ENCODE results near the gene KCNIP1. TPM values are rescaled to one million over a fixed set of nuclear protein-coding genes. Genes with fewer than 3 reads are reported as not detected.

The KCNIP1 gene
- total and polyA plus RNA-seq, 2 of the 8 experiments (the other 6 are each of a cell fraction or from before 2014, with no cell fraction given), result 0.52 to 0.83 TPM

GRCh38 chr5:170525470-170526211 is 21.8 kb downstream of the KCNIP1 start:
- no peak overlapping the region for H3K14ac ChIP-seq (ENCODE audit: insufficient read length)
- H3K23me2 ChIP-seq (ENCODE audit: low read depth, low read length), result no peaks in the 10 kb centered on the region
- no peak overlapping the region for H3K4ac ChIP-seq (replicated peaks; ENCODE audit: insufficient read length, low read depth, low read length)
- no peak overlapping the region for H4K8ac ChIP-seq (ENCODE audit: extremely low read depth, insufficient read depth, low read length)
- no peak overlapping the region for H2BK120ac ChIP-seq (replicated peaks; ENCODE audit: low read depth, low read length)
- DNase-seq (ENCODE audit: low read depth in 1 of 2, low spot score in 2 of 2) (no peak), FAIRE-seq (no peak)
- H3K27ac ChIP-seq (ENCODE audit: low read depth, low read length), result no peak overlapping the region
- H3K18ac ChIP-seq (ENCODE audit: extremely low read depth, low read length), result no peak overlapping the region
- no peak overlapping the region for H2BK5ac ChIP-seq (ENCODE audit: low read depth, low read length)
- H3K79me2 ChIP-seq (ENCODE audit: control insufficient read depth in 1 of 2, insufficient read depth in 2 of 2, low read length in 2 of 2), result no peaks in the 10 kb centered on the region
- H2BK20ac ChIP-seq (ENCODE audit: low read length), result no peak overlapping the region
- no peak overlapping the region for H3K56ac ChIP-seq (replicated peaks; ENCODE audit: insufficient read length, low read depth, low read length)
- H2AFZ ChIP-seq (ENCODE audit: low read length), result no peak overlapping the region
- no peaks in the 10 kb centered on the region for H3K79me1 ChIP-seq (ENCODE audit: low read depth, low read length)
- H3K9ac ChIP-seq (replicated peaks in 1 of 4; ENCODE audit: extremely low read depth in 1 of 4, low read depth in 3 of 4, low read length in 3 of 4), result no peak overlapping the region
- no peak overlapping the region for H2BK15ac ChIP-seq (ENCODE audit: low read length)
- H3K23ac ChIP-seq (ENCODE audit: insufficient read length), result no peak overlapping the region
- no peak overlapping the region for H2AK5ac ChIP-seq (ENCODE audit: low read depth, low read length)
- H3K36me3 ChIP-seq (ENCODE audit: control insufficient read depth in 2 of 4, insufficient read depth in 4 of 4, low read length in 3 of 4), result no peaks in the 10 kb centered on the region
- H3K4me1 ChIP-seq (replicated peaks in 1 of 4; ENCODE audit: control insufficient read depth in 3 of 4, insufficient read depth in 4 of 4, low read length in 3 of 4), result peaks cover 2 to 9% (median 5%) of the 10 kb centered on the region in 4 experiments; a peak in 5 of 7 replicates
- no peak overlapping the region for H4K5ac ChIP-seq (ENCODE audit: insufficient read length, low read depth, low read length)
- no peak overlapping the region for H3K4me3 ChIP-seq (ENCODE audit: extremely low read depth in 1 of 4, insufficient read depth in 2 of 4, low read depth in 3 of 4, low read length in 4 of 4)
- no peak overlapping the region for H2BK12ac ChIP-seq (ENCODE audit: low read depth, low read length)
- ChIA-PET POLR2A (ENCODE audit: partially characterized antibody) (no interaction called here), CTCF (ENCODE audit: partially characterized antibody) (interaction anchor here (1.1 to 2.2 kb wide), 2 partner anchors 77 to 107 kb away, joined by 3 to 6 read pairs; no protein-coding TSS in a partner anchor)
- H3K27me3 ChIP-seq (replicated peaks in 1 of 4; ENCODE audit: control insufficient read depth in 3 of 4, extremely low read depth in 1 of 4, insufficient read depth in 3 of 4, low read length in 3 of 4), result no peaks in the 10 kb centered on the region
- 93% methylated on average over 7 of the region's 7 CpGs; no CpG with 5 or more reads in 1 of the 2 experiments for WGBS, 2 experiments (ENCODE audit: extremely low coverage in 1 of 2, insufficient coverage in 1 of 2, insufficient read length in 1 of 2, insufficient replicate concordance in 2 of 2, low coverage in 1 of 2, low lambda C conversion rate in 2 of 2, missing lambda C conversion rate in 1 of 2)
- H4K20me1 ChIP-seq (replicated peaks in 1 of 2; ENCODE audit: control insufficient read depth in 1 of 2, insufficient read depth in 2 of 2, low read length in 2 of 2), result no peaks in the 10 kb centered on the region
- no peak overlapping the region for H4K91ac ChIP-seq (replicated peaks; ENCODE audit: insufficient read length, low read length)
- no peaks in the 10 kb centered on the region for H3K9me3 ChIP-seq (ENCODE audit: insufficient read depth in 2 of 2, low read depth in 1 of 2, low read length in 1 of 2)
- H3K4me2 ChIP-seq (ENCODE audit: insufficient read depth in 1 of 2, low read depth in 2 of 2, low read length in 2 of 2), result no peak overlapping the region
- TF ChIP-seq KDM4A (IDR thresholded peaks at IDR 0.05; ENCODE audit: low read depth, low read length, severe bottlenecking), result no peak
- TF ChIP-seq CBX5 (IDR thresholded peaks at IDR 0.05; ENCODE audit: low read depth, low read length), result no peak
- TF ChIP-seq POLR2A (IDR thresholded peaks at IDR 0.05; ENCODE audit: control extremely low read depth in 1 of 2, low read depth in 2 of 2, low read length in 2 of 2), result no peak
- TF ChIP-seq TCF12 (IDR thresholded peaks at IDR 0.05; ENCODE audit: low read depth, low read length), result no peak
- TF ChIP-seq MAFK (IDR thresholded peaks at IDR 0.05; ENCODE audit: low read depth, low read length), result no peak
- no peak for TF ChIP-seq RBBP5 (IDR thresholded peaks at IDR 0.05; ENCODE audit: borderline replicate concordance, low read depth, low read length)
- TF ChIP-seq E2F6 (IDR thresholded peaks at IDR 0.05), result no peak
- TF ChIP-seq KDM5A (IDR thresholded peaks at IDR 0.05; ENCODE audit: low read length), result no peak
- no peak for TF ChIP-seq RFX5 (IDR thresholded peaks at IDR 0.05; ENCODE audit: borderline replicate concordance, low read depth, low read length)
- no peak for TF ChIP-seq ATF3 (IDR thresholded peaks at IDR 0.05; ENCODE audit: insufficient read depth, low read depth, low read length)
- no peak for TF ChIP-seq TAF7 (optimal IDR thresholded peaks at IDR 0.05; ENCODE audit: borderline replicate concordance, low read depth, low read length)
- TF ChIP-seq GTF2F1 (IDR thresholded peaks at IDR 0.05; ENCODE audit: borderline replicate concordance, low read depth, low read length), result no peak

Data from H1 (cell line).